Esophagus muscularis mucosa (tissue), 4 donors: ENCODE data around the gene NDUFS7. TPM values are rescaled to one million over a fixed set of nuclear protein-coding genes. Genes with fewer than 3 reads are reported as not detected.
"Not testable (repeated sequence)": the region's sequence is repeated elsewhere in the genome, so short reads cannot be mapped to it uniquely, and the experiment has no call there.

Experiments used
- DNase-seq: peaks from one replicate; pipeline ENCODE4 v3.0.0-alpha.2; 2017; ENCODE audit errors: extremely low spot score
- H3K27ac ChIP-seq, 4 donors: fragments of 200-600 bp; sonication (generic); replicated peaks in 1 of 4; 1 replicate in 3 of 4; 2 replicates in 1 of 4; pipeline ENCODE4 v1.5.1; 2016 to 2019; ENCODE audit warnings: mild to moderate bottlenecking in 1 of 4
- H3K27me3 ChIP-seq, 4 donors: fragments of 200-600 bp; sonication (generic); one replicate each; pipeline versions ENCODE4 v1.5.1 to v1.6.0; 2016 to 2019
- H3K36me3 ChIP-seq, 4 donors: fragments of 200-600 bp; sonication (generic); one replicate each; pipeline ENCODE4 v1.5.1; 2016 to 2019
- H3K4me1 ChIP-seq, 4 donors: fragments of 200-600 bp; sonication (generic); one replicate each; pipeline ENCODE4 v1.5.1; 2016 to 2019
- H3K4me3 ChIP-seq, 4 donors: fragments of 200-600 bp; sonication (generic); 1 replicate in 2 of 4; 2 replicates in 2 of 4; pipeline ENCODE4 v1.5.1; 2016 to 2019; ENCODE audit warnings: mild to moderate bottlenecking in 4 of 4, moderate library complexity in 1 of 4
- H3K9me3 ChIP-seq, 4 donors: fragments of 200-600 bp; sonication (generic); 1 replicate in 3 of 4; 2 replicates in 1 of 4; pipeline ENCODE4 v1.5.1; 2016 to 2019
- EP300 ChIP-seq: sonication (generic); formaldehyde crosslinking; IDR thresholded peaks from one replicate; pipeline ENCODE4 v1.6.1; 2017; ENCODE audit warnings: antibody characterized with exemption
- POLR2A ChIP-seq: fragments of 450-650 bp; IDR thresholded peaks from one replicate; pipeline ENCODE4 v1.6.1; 2017; ENCODE audit warnings: antibody characterized with exemption, moderate library complexity, mild to moderate bottlenecking, low read depth
- POLR2AphosphoS5 ChIP-seq, 2 donors: sonication (generic); formaldehyde crosslinking; IDR thresholded peaks; one replicate each; pipeline ENCODE4 v1.6.1; 2017; ENCODE audit warnings: antibody characterized with exemption in 2 of 2
- WGBS: methylation state at CpG from one replicate; pipeline ENCODE4 v1.1.5; 2018; 5-methylcytosine and 5-hydroxymethylcytosine counted together
- intact Hi-C: fragments of 100-400 bp; cut with DNase I; formaldehyde crosslinking; loops from one replicate; pipeline ENCODE4 v1.15.1; 2023
- total RNA-seq, 4 donors: library from RNA; depleted of rRNA; stranded (reverse); fragments of >200 nt; gene quantifications; one replicate each; pipeline versions ENCODE4 v1.1.0 to v1.2.1, GENCODE V29; 2016
- TF ChIP-seq, protein P1 (sequence below), 3 experiments: fragments of 200-600 bp in 2 of 3; fragments of 450-650 bp in 1 of 3; sonication (generic) in 2 of 3; IDR thresholded peaks; one replicate each; pipeline ENCODE4 v1.5.1; 2017 to 2019; ENCODE audit warnings: antibody characterized with exemption in 3 of 3, mild to moderate bottlenecking in 2 of 3, moderate library complexity in 1 of 3

Gene NDUFS7
- total RNA-seq, 4 donors from 2014 or later: 85.6 to 110 (median 89.4) TPM

DNA sequence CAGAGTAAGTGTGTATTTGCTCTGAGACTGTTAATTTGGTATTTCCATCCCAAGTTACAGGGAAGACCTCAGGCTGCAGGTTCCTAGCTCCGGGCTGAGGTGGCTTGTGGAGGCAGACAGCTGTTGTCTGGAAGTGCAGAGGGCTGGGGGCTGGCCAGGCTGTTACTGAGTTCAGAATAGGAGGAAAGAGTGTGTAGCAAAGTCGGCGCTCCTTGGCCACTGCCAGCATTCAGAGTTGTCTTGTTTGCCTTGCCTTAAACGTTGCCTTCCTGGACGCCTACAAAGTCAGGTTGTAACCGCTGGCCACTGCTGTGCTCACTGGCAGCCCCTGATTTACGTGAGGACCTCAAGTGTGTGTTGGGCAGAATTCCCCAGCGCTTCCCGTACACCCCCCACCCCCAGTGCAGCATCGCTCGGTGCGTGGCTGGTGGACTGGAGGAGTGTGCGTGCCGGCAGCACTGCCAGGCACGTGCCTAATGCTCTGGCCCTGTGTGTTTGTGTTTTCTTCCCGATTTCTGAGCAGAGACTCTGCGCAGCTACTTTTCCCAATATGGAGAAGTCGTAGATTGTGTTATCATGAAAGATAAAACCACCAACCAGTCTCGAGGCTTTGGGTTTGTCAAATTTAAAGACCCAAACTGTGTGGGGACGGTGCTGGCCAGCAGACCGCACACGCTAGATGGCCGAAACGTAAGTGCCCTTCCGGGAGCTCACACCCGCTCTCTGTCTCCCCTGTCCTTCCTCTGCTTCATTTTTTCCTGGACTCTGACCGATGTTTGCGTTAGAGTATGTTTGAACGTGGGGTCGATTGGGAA lies 34.2 kb downstream of the NDUFS7 start:
- no peak for DNase-seq
- intact Hi-C loops: no loop called here
- Histone ChIP-seq H3K4me1 (peaks cover 54 to 61% (median 58%) of the 10 kb centered on the region in 4 donors), H3K4me3 (no peak overlapping the region), H3K27me3 (no peaks in the 10 kb centered on the region), H3K27ac (peak overlapping the region in 2 of 4 donors; percentile 72 to 84), H3K36me3 (peaks cover 14 to 71% (median 58%) of the 10 kb centered on the region in 4 donors), H3K9me3 (no peaks in the 10 kb centered on the region)
- WGBS: 82% methylated on average over 24 of the region's 30 CpGs
- TF ChIP-seq, protein P1, sequence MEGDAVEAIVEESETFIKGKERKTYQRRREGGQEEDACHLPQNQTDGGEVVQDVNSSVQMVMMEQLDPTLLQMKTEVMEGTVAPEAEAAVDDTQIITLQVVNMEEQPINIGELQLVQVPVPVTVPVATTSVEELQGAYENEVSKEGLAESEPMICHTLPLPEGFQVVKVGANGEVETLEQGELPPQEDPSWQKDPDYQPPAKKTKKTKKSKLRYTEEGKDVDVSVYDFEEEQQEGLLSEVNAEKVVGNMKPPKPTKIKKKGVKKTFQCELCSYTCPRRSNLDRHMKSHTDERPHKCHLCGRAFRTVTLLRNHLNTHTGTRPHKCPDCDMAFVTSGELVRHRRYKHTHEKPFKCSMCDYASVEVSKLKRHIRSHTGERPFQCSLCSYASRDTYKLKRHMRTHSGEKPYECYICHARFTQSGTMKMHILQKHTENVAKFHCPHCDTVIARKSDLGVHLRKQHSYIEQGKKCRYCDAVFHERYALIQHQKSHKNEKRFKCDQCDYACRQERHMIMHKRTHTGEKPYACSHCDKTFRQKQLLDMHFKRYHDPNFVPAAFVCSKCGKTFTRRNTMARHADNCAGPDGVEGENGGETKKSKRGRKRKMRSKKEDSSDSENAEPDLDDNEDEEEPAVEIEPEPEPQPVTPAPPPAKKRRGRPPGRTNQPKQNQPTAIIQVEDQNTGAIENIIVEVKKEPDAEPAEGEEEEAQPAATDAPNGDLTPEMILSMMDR (IDR thresholded peaks at IDR 0.05): no peak
- TF ChIP-seq EP300: no peak
- TF ChIP-seq POLR2A: no peak
- TF ChIP-seq POLR2AphosphoS5 (IDR thresholded peaks at IDR 0.05): no peak

DNA sequence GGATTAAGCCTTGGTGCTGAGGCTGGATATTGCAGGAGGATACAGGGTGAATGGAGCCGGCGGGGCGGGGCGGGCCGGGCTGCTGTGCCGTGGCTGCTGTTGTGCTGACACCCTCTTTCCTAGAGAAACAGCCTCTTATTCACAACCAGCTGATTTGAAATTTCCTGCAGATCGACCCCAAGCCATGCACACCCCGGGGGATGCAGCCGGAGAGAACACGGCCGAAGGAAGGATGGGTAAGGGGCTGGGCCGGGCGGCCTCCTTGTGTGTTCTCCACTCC lies 34.7 kb downstream of the NDUFS7 start:
- intact Hi-C loops: no loop called here
- no peaks in the 10 kb centered on the region for H3K27me3 ChIP-seq
- WGBS: 82% methylated on average over 13 of the region's 13 CpGs
- peaks cover 19 to 71% (median 59%) of the 10 kb centered on the region in 4 donors for H3K36me3 ChIP-seq
- H3K4me1 ChIP-seq: peaks cover 50 to 56% (median 52%) of the 10 kb centered on the region in 4 donors
- H3K9me3 ChIP-seq: no peaks in the 10 kb centered on the region
- TF ChIP-seq POLR2AphosphoS5 (IDR thresholded peaks at IDR 0.05) (no peak), EP300 (no peak)
- H3K4me3 ChIP-seq: no peak overlapping the region
- peak overlapping the region in 1 of 4 donors; percentile 84 for H3K27ac ChIP-seq
- DNase-seq: no peak

- H3K4me3 ChIP-seq: no peak overlapping the region
- 89% methylated on average over 18 of the region's 21 CpGs for WGBS
- no peak for DNase-seq
- intact Hi-C loops: no loop called here
- H3K4me1 ChIP-seq: peaks cover 44 to 49% (median 47%) of the 10 kb centered on the region in 4 donors
- TF ChIP-seq, protein P1 (IDR thresholded peaks at IDR 0.05): no peak
- TF ChIP-seq POLR2A (no peak), POLR2AphosphoS5 (IDR thresholded peaks at IDR 0.05) (no peak), EP300 (no peak)
- H3K27ac ChIP-seq: no peak overlapping the region
- peaks cover 24 to 76% (median 64%) of the 10 kb centered on the region in 4 donors for H3K36me3 ChIP-seq
- H3K9me3 ChIP-seq: no peaks in the 10 kb centered on the region
- no peaks in the 10 kb centered on the region for H3K27me3 ChIP-seq
Measured at GRCh38 chr19:1418951-1419738, 35.4 kb downstream of the NDUFS7 start.

GRCh38 chr19:1420085-1420484 lies 36.4 kb downstream of the NDUFS7 start:
- WGBS: 97% methylated on average over 13 of the region's 43 CpGs
- H3K27me3 ChIP-seq, H3K27ac ChIP-seq, DNase-seq, H3K9me3 ChIP-seq, H3K4me3 ChIP-seq, intact Hi-C loops: not testable (repeated sequence)
- peaks cover 26 to 86% (median 73%) of the 10 kb centered on the region in 4 donors for H3K36me3 ChIP-seq
- H3K4me1 ChIP-seq: peaks cover 39 to 42% (median 41%) of the 10 kb centered on the region in 4 donors

GRCh38 chr19:1420590-1420989 lies 36.9 kb downstream of the NDUFS7 start:
- Histone ChIP-seq H3K27ac (no peak overlapping the region), H3K4me3 (no peak overlapping the region), H3K4me1 (peaks cover 34 to 37% (median 36%) of the 10 kb centered on the region in 4 donors), H3K9me3 (no peaks in the 10 kb centered on the region), H3K36me3 (peaks cover 31 to 91% (median 78%) of the 10 kb centered on the region in 4 donors), H3K27me3 (no peaks in the 10 kb centered on the region)
- 89% methylated on average over 15 of the region's 15 CpGs for whole genome bisulfite sequencing
- no peak for DNase-seq
- intact Hi-C loops: no loop called here
- TF ChIP-seq POLR2AphosphoS5 (IDR thresholded peaks at IDR 0.05): no peak
- no peak for TF ChIP-seq EP300
- TF ChIP-seq, protein P1 (IDR thresholded peaks at IDR 0.05): no peak
- TF ChIP-seq POLR2A: no peak
